ENCODE measurements around the gene PPP1R8. TPM values are rescaled to one million over a fixed set of nuclear protein-coding genes. Genes with fewer than 3 reads are reported as not detected.

PPP1R8 gene
- total and polyA plus RNA-seq, 9 of the 15 experiments (the other 6 are each of a cell fraction or from before 2014, with no cell fraction given): 16.2 to 107 (median 75.3) TPM

- no peak for TF ChIP-seq FIP1L1 (IDR thresholded peaks at IDR 0.05; ENCODE audit: low read depth, low read length, poor library complexity, severe bottlenecking)
- TF ChIP-seq, protein P1, sequence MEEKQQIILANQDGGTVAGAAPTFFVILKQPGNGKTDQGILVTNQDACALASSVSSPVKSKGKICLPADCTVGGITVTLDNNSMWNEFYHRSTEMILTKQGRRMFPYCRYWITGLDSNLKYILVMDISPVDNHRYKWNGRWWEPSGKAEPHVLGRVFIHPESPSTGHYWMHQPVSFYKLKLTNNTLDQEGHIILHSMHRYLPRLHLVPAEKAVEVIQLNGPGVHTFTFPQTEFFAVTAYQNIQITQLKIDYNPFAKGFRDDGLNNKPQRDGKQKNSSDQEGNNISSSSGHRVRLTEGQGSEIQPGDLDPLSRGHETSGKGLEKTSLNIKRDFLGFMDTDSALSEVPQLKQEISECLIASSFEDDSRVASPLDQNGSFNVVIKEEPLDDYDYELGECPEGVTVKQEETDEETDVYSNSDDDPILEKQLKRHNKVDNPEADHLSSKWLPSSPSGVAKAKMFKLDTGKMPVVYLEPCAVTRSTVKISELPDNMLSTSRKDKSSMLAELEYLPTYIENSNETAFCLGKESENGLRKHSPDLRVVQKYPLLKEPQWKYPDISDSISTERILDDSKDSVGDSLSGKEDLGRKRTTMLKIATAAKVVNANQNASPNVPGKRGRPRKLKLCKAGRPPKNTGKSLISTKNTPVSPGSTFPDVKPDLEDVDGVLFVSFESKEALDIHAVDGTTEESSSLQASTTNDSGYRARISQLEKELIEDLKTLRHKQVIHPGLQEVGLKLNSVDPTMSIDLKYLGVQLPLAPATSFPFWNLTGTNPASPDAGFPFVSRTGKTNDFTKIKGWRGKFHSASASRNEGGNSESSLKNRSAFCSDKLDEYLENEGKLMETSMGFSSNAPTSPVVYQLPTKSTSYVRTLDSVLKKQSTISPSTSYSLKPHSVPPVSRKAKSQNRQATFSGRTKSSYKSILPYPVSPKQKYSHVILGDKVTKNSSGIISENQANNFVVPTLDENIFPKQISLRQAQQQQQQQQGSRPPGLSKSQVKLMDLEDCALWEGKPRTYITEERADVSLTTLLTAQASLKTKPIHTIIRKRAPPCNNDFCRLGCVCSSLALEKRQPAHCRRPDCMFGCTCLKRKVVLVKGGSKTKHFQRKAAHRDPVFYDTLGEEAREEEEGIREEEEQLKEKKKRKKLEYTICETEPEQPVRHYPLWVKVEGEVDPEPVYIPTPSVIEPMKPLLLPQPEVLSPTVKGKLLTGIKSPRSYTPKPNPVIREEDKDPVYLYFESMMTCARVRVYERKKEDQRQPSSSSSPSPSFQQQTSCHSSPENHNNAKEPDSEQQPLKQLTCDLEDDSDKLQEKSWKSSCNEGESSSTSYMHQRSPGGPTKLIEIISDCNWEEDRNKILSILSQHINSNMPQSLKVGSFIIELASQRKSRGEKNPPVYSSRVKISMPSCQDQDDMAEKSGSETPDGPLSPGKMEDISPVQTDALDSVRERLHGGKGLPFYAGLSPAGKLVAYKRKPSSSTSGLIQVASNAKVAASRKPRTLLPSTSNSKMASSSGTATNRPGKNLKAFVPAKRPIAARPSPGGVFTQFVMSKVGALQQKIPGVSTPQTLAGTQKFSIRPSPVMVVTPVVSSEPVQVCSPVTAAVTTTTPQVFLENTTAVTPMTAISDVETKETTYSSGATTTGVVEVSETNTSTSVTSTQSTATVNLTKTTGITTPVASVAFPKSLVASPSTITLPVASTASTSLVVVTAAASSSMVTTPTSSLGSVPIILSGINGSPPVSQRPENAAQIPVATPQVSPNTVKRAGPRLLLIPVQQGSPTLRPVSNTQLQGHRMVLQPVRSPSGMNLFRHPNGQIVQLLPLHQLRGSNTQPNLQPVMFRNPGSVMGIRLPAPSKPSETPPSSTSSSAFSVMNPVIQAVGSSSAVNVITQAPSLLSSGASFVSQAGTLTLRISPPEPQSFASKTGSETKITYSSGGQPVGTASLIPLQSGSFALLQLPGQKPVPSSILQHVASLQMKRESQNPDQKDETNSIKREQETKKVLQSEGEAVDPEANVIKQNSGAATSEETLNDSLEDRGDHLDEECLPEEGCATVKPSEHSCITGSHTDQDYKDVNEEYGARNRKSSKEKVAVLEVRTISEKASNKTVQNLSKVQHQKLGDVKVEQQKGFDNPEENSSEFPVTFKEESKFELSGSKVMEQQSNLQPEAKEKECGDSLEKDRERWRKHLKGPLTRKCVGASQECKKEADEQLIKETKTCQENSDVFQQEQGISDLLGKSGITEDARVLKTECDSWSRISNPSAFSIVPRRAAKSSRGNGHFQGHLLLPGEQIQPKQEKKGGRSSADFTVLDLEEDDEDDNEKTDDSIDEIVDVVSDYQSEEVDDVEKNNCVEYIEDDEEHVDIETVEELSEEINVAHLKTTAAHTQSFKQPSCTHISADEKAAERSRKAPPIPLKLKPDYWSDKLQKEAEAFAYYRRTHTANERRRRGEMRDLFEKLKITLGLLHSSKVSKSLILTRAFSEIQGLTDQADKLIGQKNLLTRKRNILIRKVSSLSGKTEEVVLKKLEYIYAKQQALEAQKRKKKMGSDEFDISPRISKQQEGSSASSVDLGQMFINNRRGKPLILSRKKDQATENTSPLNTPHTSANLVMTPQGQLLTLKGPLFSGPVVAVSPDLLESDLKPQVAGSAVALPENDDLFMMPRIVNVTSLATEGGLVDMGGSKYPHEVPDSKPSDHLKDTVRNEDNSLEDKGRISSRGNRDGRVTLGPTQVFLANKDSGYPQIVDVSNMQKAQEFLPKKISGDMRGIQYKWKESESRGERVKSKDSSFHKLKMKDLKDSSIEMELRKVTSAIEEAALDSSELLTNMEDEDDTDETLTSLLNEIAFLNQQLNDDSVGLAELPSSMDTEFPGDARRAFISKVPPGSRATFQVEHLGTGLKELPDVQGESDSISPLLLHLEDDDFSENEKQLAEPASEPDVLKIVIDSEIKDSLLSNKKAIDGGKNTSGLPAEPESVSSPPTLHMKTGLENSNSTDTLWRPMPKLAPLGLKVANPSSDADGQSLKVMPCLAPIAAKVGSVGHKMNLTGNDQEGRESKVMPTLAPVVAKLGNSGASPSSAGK (IDR thresholded peaks at IDR 0.05): peak; percentile 59
- TF ChIP-seq, protein P2, sequence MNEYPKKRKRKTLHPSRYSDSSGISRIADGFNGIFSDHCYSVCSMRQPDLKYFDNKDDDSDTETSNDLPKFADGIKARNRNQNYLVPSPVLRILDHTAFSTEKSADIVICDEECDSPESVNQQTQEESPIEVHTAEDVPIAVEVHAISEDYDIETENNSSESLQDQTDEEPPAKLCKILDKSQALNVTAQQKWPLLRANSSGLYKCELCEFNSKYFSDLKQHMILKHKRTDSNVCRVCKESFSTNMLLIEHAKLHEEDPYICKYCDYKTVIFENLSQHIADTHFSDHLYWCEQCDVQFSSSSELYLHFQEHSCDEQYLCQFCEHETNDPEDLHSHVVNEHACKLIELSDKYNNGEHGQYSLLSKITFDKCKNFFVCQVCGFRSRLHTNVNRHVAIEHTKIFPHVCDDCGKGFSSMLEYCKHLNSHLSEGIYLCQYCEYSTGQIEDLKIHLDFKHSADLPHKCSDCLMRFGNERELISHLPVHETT (CRISPR knock-in tag; conservative IDR thresholded peaks at IDR 0.05 in 1 of 2, IDR thresholded peaks at IDR 0.05 in 1 of 2): peak in 1 of 2 experiments; percentile 64; a peak in 1 of 4 replicates
- no peak for TF ChIP-seq KAT2B (IDR thresholded peaks at IDR 0.05; ENCODE audit: low read depth, low read length)
- TF ChIP-seq ILK (tag; IDR thresholded peaks at IDR 0.05; ENCODE audit: borderline replicate concordance, low read depth): no peak
- TF ChIP-seq HMBOX1 (IDR thresholded peaks at IDR 0.05): peak; percentile 11; the same call in 1 of the 2 replicates
- no peak for TF ChIP-seq MYBL2 (IDR thresholded peaks at IDR 0.05; ENCODE audit: low read depth)
- no peak for TF ChIP-seq MYBL2 (CRISPR knock-in tag; IDR thresholded peaks at IDR 0.05; ENCODE audit: borderline replicate concordance)
- 0 out of 2 replicates have a peak, but pooled peaks have one; percentile 10 for TF ChIP-seq GABPA (tag; conservative IDR thresholded peaks at IDR 0.05; ENCODE audit: low read depth)
- TF ChIP-seq CHD1 (IDR thresholded peaks at IDR 0.05; ENCODE audit: low read length): no peak
- TF ChIP-seq ZNF785 (CRISPR knock-in tag; IDR thresholded peaks at IDR 0.05): no peak
- no peak for TF ChIP-seq PURB (CRISPR knock-in tag; IDR thresholded peaks at IDR 0.05; ENCODE audit: low read depth)
Measured at GRCh38 chr1:27862671-27863537, 32.3 kb downstream of the PPP1R8 start (continued).

All from K562 (cell line).